HG02610 (cell line): ENCODE measurements around the gene ZNF276.
"Not testable (repeated sequence)": the region's sequence is repeated elsewhere in the genome, so short reads cannot be mapped to it uniquely, and the experiment has no call there.

Experiments used
- ATAC-seq: cut with Tn5 transposase; IDR thresholded peaks from one replicate; pipeline ENCODE4 v1.9.1; 2021; ENCODE audit warnings: mild to moderate bottlenecking, moderate library complexity; ENCODE audit not compliant: unreplicated experiment

The ZNF276 gene

DNA sequence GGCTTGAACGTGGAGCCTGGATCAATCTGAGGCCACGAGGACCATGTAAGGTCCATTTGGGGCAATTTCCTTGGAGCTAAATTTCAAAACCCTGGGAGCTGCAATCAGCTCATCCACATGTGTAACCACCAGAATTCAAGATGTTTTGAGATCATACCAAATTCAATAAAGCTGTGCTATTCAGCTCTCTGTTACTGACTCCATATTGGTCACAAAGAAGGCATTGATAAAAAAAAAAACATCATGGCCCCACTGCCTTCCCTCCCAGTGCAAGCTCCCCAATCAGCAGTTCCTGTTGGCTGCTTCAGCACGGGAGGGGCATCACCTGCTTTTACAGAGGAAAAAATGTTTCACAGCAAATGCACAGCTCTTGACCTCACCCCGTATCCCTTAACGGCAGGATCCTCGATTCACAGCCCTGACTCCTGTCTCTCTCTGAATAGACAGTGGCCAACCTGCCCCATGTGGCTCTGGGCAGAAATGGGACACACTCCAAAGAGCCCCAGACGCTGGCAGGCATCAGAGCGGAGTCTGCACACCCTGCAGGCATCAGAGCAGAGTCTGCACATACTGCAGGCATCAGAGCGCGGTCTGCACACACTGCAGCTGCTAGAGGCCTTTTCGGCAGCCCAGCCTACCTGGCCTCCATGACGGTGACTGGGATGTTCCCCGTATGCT is 58.0 kb downstream of the ZNF276 start:
- no peak for ATAC-seq

DNA sequence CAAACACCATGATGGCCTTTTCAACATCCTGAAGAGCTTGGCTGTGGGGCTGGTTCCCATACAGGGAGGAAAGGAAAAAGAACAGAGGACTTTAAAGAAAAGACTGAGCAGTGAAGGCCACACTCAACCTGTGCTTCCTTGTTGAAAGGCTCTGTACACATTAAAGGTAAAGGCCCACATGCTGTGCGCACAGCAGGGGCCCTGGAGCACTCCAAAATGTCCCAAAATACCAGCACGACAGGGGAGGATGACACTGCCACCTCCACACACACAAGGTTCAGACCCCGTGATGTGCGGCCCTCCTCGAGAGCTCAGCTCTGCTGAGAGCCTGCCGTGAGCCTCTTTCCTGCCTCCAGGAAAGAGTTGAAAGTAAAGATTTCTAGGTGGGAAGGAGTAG is 58.6 kb downstream of the ZNF276 start:
- no peak for ATAC-seq

DNA sequence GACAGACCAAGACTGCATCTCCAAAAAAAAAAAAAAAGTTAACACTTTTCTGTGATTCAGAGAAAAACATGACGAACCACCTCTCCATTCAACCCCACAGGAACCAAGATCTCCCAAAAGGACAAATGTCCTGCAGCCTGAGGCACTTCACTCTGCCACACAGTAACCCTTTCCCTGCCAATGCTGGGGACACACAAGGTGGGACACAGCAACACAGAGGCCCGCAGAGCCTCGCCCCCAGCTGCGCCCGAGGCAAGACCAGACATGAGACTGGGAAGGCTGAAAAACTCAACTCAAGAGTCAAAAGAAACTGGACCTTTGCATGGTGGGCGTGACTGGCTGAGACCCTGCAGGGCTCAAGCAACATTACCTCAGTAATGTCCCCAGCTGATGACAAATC is 61.2 kb downstream of the ZNF276 start:
- ATAC-seq: no peak

DNA sequence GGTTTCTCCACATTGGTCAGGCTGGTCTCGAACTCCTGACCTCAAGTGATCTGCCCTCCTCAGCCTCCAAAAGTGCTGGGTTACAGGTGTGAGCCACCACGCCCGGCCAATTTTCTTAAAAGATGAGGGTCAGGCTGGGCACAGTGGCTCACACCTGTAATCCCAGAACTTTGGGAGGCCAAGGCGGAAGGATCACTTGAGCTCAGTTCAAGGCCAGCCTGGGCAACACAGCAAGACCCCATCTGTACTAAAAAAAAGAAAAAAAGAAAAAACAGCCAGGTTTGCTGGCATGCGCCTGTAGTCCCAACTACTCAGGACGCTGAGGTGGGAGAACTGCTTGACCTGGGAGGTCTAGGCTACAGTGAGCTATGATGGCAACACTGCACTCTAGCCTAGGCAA is 62.6 kb downstream of the ZNF276 start:
- ATAC-seq: not testable (repeated sequence)

DNA sequence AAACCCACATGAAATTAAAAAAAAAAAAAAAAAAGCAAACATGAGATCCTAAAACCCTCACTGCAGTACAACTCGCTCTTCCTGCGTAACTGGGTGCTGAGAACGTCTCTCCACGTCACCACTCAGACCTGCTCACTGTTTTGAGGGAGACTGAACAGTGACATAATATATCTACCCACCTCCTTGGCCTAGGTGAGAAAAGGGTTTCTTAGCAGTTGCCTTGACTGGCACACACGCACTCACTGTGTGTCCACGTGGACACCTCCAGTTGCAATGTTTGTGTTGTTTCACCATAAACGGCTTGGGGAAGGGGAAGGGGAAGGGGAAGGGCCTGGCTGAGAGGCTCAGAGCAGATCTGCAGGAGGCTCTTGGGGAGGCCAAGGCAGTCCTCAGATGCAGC is 63.1 kb downstream of the ZNF276 start:
- ATAC-seq: no peak

DNA sequence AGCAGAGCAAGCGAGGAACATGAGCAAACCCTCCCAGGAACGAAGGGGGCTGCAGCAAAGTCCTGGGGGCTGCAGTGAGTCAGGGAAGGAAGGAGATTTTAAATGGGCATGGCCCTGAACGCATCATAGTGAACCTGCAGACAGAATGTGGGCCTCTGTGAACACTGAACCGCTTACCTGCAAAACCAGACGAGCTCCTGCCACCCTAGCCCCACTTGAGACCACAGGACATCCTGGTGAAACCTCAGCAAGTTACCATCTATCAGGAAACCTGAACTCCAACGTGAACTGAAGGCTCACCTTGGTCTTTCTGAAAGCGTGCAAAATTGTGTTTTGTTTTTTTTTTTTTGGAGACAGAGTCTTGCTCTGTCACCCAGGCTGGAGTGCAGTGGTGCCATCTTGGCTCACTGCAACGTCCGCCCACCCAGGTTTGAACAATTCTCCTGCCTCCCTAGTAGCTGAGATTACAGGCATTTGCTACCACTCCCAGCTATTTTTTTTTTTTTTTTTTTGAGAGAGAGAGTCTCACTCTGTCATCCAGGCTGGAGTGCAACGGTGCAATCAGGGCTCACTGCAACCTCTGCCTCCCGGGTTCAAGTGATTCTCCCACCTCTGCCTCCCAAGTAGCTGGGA is 64.3 kb downstream of the ZNF276 start:
- no peak for ATAC-seq

DNA sequence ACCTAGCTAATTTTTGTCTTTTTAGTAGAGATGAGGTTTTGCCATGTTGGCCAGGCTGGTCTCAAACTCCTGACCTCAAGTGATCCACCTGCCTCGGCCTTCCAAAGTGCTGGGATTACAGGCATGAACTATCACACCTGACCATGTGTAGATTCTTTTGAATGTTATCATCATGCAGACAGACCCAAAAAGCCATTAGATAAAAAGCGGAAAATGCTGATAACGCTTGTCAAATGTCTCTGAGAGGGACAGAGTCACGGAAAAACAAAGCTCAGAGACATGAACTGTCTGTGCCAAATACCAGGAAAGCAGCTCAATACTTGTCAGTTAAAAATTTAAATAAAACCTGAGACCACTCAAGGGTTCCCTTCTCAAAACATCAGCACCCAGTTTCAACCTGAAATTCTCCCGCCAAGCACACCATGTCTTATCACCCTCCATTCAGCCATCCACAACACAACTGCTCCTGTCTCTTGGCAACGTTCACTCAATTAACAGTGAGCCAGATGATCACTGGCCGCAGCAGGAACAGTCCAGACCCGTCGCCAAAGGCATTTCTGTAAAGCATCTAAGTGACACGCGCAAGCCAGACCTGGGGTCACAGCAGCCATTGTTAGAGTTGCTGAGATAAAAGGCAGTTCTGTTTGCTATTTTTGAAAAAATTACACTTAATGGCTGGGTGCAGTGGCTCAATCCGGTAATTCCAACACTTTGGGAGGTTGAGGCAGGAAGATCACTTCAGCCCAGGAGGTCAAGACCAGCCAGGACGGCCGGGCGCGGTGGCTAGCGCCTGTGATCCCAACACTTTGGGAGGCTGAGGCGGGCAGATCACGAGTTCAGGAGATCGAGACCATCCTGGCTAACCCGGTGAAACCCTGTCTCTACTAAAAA is 65.4 kb downstream of the ZNF276 start:
- ATAC-seq: no peak

DNA sequence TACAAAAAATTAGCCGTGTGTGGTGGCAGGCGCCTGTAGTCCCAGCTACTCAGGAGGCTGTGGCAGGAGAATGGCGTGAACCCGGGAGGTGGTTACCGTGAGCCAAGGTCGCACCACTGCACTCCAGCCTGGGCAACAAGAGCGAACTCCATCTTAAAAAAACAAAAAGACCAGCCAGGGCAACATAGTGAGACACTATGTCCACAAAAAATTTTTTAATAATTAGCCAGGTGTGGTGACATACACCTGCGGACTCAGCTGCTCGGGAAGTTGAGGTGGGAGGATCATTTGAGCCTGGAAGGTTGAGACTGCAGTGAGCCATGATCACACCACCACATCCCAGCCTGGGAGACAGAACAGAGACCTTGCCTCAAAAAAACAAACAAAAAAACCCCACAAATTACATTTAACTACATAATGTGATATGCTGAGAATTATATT is 66.0 kb downstream of the ZNF276 start:
- ATAC-seq: no peak
